ENCODE measurements around the gene SLC6A19.

DNA sequence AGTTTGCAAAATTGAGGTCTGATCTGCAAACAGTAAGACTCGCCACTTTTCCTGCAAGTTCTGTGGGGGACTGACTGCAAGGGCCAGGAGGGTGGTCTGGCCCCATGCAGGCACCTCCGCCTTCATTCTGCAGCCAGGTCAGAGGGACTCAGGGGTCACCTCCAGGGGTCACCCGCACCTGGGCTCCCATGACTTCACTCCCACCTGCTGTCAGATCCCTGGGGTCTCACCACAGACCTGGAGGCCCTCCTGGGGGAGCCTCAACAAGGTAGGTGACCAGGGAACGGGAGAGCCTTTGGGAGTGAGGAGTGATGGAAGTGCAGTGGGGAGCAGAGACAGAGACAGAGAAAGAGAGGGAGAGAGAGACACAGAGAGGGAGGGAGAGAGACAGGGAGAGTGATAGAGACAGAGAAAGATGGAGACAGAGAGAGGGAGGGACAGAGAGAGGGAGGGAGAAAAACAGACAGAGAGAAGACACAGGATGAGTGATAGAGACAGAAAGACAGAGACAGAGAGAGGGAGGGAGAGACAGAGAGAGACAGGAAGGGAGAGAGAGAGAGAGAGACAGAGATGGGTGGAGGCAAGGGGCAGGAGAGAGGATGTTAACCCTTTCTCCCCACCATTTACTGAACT, 41.5 kb upstream of the SLC6A19 start:
- TF ChIP-seq, protein P1, sequence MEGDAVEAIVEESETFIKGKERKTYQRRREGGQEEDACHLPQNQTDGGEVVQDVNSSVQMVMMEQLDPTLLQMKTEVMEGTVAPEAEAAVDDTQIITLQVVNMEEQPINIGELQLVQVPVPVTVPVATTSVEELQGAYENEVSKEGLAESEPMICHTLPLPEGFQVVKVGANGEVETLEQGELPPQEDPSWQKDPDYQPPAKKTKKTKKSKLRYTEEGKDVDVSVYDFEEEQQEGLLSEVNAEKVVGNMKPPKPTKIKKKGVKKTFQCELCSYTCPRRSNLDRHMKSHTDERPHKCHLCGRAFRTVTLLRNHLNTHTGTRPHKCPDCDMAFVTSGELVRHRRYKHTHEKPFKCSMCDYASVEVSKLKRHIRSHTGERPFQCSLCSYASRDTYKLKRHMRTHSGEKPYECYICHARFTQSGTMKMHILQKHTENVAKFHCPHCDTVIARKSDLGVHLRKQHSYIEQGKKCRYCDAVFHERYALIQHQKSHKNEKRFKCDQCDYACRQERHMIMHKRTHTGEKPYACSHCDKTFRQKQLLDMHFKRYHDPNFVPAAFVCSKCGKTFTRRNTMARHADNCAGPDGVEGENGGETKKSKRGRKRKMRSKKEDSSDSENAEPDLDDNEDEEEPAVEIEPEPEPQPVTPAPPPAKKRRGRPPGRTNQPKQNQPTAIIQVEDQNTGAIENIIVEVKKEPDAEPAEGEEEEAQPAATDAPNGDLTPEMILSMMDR (conservative IDR thresholded peaks at IDR 0.05; ENCODE audit: low read depth, low read length), result no peak
- TF ChIP-seq EZH2 (IDR thresholded peaks at IDR 0.05; ENCODE audit: low read length, unreplicated experiment), result no peak
